Liver (tissue), 9 donors: ENCODE data around the gene RIT2. TPM values are rescaled to one million over a fixed set of nuclear protein-coding genes. Genes with fewer than 3 reads are reported as not detected.

ENCODE experiments used
- DNase-seq: peaks from one replicate; pipeline ENCODE4 v3.0.0-alpha.2; 2017; ENCODE audit warnings: low spot score
- H3K27ac ChIP-seq, 2 donors: one replicate each; pipeline ENCODE4 v1.7.0; 2013; ENCODE audit warnings: inconsistent platforms in 2 of 2, low read length in 2 of 2, control low read depth in 1 of 2, low read depth in 1 of 2, mild to moderate bottlenecking in 1 of 2
- H3K27me3 ChIP-seq, 4 donors: one replicate each; pipeline versions ENCODE4 v1.6.1 to v1.7.0; 2013; ENCODE audit warnings: low read length in 3 of 4, inconsistent platforms in 1 of 4, mild to moderate bottlenecking in 1 of 4, moderate library complexity in 1 of 4; ENCODE audit not compliant: control insufficient read depth in 4 of 4, insufficient read depth in 4 of 4
- H3K36me3 ChIP-seq, 4 donors: one replicate each; pipeline versions ENCODE4 v1.6.1 to v1.7.0; 2013; ENCODE audit warnings: low read length in 3 of 4, mild to moderate bottlenecking in 3 of 4, low read depth in 1 of 4, moderate library complexity in 1 of 4; ENCODE audit not compliant: control insufficient read depth in 4 of 4, insufficient read depth in 3 of 4
- H3K4me1 ChIP-seq, 4 donors: one replicate each; pipeline versions ENCODE4 v1.6.1 to v1.7.0; 2013; ENCODE audit warnings: low read length in 3 of 4, mild to moderate bottlenecking in 3 of 4, moderate library complexity in 1 of 4; ENCODE audit not compliant: control insufficient read depth in 4 of 4, insufficient read depth in 4 of 4
- H3K4me3 ChIP-seq, 3 donors: one replicate each; pipeline versions ENCODE4 v1.6.1 to v1.7.0; 2013; ENCODE audit warnings: low read length in 3 of 3, control low read depth in 1 of 3, low read depth in 1 of 3, mild to moderate bottlenecking in 1 of 3
- H3K9ac ChIP-seq, 2 donors: one replicate each; pipeline ENCODE4 v1.7.0; 2013; ENCODE audit warnings: low read length in 2 of 2, mild to moderate bottlenecking in 2 of 2, moderate library complexity in 2 of 2, control low read depth in 1 of 2, low read depth in 1 of 2
- H3K9me3 ChIP-seq, 4 donors: one replicate each; pipeline versions ENCODE4 v1.6.1 to v1.7.0; 2013; ENCODE audit warnings: low read length in 3 of 4; ENCODE audit not compliant: control insufficient read depth in 4 of 4
- ATF3 ChIP-seq: IDR thresholded peaks from 2 replicates; pipeline ENCODE4 v1.6.1; 2016; ENCODE audit warnings: antibody characterized with exemption
- EGR1 ChIP-seq, 2 donors: IDR thresholded peaks; 2 replicates each; pipeline ENCODE4 v1.6.1; 2016 to 2018; ENCODE audit warnings: antibody characterized with exemption in 2 of 2, low read depth in 2 of 2
- FOXA1 ChIP-seq: IDR thresholded peaks from 2 replicates; pipeline ENCODE4 v1.6.1; 2016; ENCODE audit warnings: antibody characterized with exemption
- FOXA2 ChIP-seq: IDR thresholded peaks from 2 replicates; pipeline ENCODE4 v1.6.1; 2016; ENCODE audit warnings: antibody characterized with exemption
- GABPA ChIP-seq, 2 donors: IDR thresholded peaks in 1 of 2; conservative IDR thresholded peaks in 1 of 2; 2 replicates each; pipeline ENCODE4 v1.6.1; 2016; ENCODE audit warnings: antibody characterized with exemption in 2 of 2, mild to moderate bottlenecking in 1 of 2, moderate library complexity in 1 of 2
- HNF4A ChIP-seq, 2 donors: conservative IDR thresholded peaks; 2 replicates each; pipeline ENCODE4 v1.6.1; 2016; ENCODE audit warnings: antibody characterized with exemption in 2 of 2, mild to moderate bottlenecking in 2 of 2
- HNF4G ChIP-seq: IDR thresholded peaks from 2 replicates; pipeline ENCODE4 v1.6.1; 2016; ENCODE audit warnings: antibody characterized with exemption
- JUND ChIP-seq, 2 donors: IDR thresholded peaks; 2 replicates each; pipeline ENCODE4 v1.6.1; 2016; ENCODE audit warnings: antibody characterized with exemption in 2 of 2
- NR2F2 ChIP-seq: IDR thresholded peaks from 2 replicates; pipeline ENCODE4 v1.6.1; 2016; ENCODE audit warnings: antibody characterized with exemption
- RAD21 ChIP-seq, 2 donors: IDR thresholded peaks; 2 replicates each; pipeline ENCODE4 v1.6.1; 2016; ENCODE audit warnings: antibody characterized with exemption in 2 of 2, mild to moderate bottlenecking in 2 of 2
- REST ChIP-seq: IDR thresholded peaks from 2 replicates; pipeline ENCODE4 v1.6.1; 2016; ENCODE audit warnings: antibody characterized with exemption, mild to moderate bottlenecking
- RXRA ChIP-seq, 2 donors: IDR thresholded peaks; 2 replicates each; pipeline ENCODE4 v1.6.1; 2017 to 2018; ENCODE audit warnings: antibody characterized with exemption in 2 of 2, mild to moderate bottlenecking in 1 of 2
- SP1 ChIP-seq: IDR thresholded peaks from 2 replicates; pipeline ENCODE4 v1.6.1; 2018; ENCODE audit warnings: antibody characterized with exemption, mild to moderate bottlenecking
- TAF1 ChIP-seq: conservative IDR thresholded peaks from 2 replicates; pipeline ENCODE4 v1.6.1; 2016; ENCODE audit warnings: antibody characterized with exemption, mild to moderate bottlenecking
- YY1 ChIP-seq: IDR thresholded peaks from 2 replicates; pipeline ENCODE4 v1.6.1; 2016; ENCODE audit warnings: antibody characterized with exemption, mild to moderate bottlenecking
- WGBS: extraction: QIAGEN DNeasy Blood & Tissue Kit; methylation state at CpG from one replicate; pipeline ENCODE4 v1.1.7; 2013; 5-methylcytosine and 5-hydroxymethylcytosine counted together
- polyA plus RNA-seq, 2 donors: library from polyadenylated mRNA; stranded (reverse) in 1 of 2; unstranded in 1 of 2; fragments of 200-250 nt in 1 of 2; fragments of >200 nt in 1 of 2; fragmentation: Nextera tagmentation in 1 of 2; extraction: Ambion mirVana in 1 of 2; gene quantifications; one replicate each; pipeline versions ENCODE4 v1.2.1 to v1.2.3, GENCODE V29; 2013 to 2015
- total RNA-seq, 2 donors: library from RNA; depleted of rRNA; stranded (reverse); fragments of >200 nt; gene quantifications; one replicate each; pipeline ENCODE4 v1.2.3, GENCODE V29; 2014
- TF ChIP-seq, protein P1 (sequence below): fragments of 150-350 bp; IDR thresholded peaks from 2 replicates; pipeline ENCODE4 v1.5.1; 2017; ENCODE audit warnings: improper control_type of control experiment, low read depth, low read length; ENCODE audit not compliant: missing input control
- TF ChIP-seq, protein P2 (sequence below): IDR thresholded peaks from 2 replicates; pipeline ENCODE4 v1.6.1; 2016; ENCODE audit warnings: antibody characterized with exemption
- TF ChIP-seq, protein P3 (sequence below): IDR thresholded peaks from 2 replicates; pipeline ENCODE4 v1.6.1; 2016; ENCODE audit warnings: antibody characterized with exemption
- donor health status: healthy.
- donor health status: healthy.
- donor health status: healthy.
- donor health status: healthy.
- donor health status: healthy.

Gene RIT2
- total and polyA plus RNA-seq, 4 donors = not detected

GRCh38 chr18:43061816-43062215, 53.7 kb downstream of the RIT2 start:
- WGBS = 86% methylated on average over 6 of the region's 6 CpGs

More at GRCh38 chr18:43061816-43062215, 53.7 kb downstream of the RIT2 start:
- TF ChIP-seq RXRA (IDR thresholded peaks at IDR 0.05) = no peak
- TF ChIP-seq REST = no peak
- no peak for TF ChIP-seq GABPA (IDR thresholded peaks at IDR 0.05 in 1 of 2, conservative IDR thresholded peaks at IDR 0.05 in 1 of 2)
- no peak for TF ChIP-seq YY1
- TF ChIP-seq HNF4A (conservative IDR thresholded peaks at IDR 0.05) = no peak
- TF ChIP-seq TAF1 = no peak
- no peak for TF ChIP-seq HNF4G
- TF ChIP-seq, protein P1, sequence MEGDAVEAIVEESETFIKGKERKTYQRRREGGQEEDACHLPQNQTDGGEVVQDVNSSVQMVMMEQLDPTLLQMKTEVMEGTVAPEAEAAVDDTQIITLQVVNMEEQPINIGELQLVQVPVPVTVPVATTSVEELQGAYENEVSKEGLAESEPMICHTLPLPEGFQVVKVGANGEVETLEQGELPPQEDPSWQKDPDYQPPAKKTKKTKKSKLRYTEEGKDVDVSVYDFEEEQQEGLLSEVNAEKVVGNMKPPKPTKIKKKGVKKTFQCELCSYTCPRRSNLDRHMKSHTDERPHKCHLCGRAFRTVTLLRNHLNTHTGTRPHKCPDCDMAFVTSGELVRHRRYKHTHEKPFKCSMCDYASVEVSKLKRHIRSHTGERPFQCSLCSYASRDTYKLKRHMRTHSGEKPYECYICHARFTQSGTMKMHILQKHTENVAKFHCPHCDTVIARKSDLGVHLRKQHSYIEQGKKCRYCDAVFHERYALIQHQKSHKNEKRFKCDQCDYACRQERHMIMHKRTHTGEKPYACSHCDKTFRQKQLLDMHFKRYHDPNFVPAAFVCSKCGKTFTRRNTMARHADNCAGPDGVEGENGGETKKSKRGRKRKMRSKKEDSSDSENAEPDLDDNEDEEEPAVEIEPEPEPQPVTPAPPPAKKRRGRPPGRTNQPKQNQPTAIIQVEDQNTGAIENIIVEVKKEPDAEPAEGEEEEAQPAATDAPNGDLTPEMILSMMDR = no peak
- no peak for TF ChIP-seq RAD21 (IDR thresholded peaks at IDR 0.05)
- TF ChIP-seq FOXA1 = no peak
- TF ChIP-seq FOXA2 = no peak
- no peak for TF ChIP-seq SP1
- TF ChIP-seq, protein P2, sequence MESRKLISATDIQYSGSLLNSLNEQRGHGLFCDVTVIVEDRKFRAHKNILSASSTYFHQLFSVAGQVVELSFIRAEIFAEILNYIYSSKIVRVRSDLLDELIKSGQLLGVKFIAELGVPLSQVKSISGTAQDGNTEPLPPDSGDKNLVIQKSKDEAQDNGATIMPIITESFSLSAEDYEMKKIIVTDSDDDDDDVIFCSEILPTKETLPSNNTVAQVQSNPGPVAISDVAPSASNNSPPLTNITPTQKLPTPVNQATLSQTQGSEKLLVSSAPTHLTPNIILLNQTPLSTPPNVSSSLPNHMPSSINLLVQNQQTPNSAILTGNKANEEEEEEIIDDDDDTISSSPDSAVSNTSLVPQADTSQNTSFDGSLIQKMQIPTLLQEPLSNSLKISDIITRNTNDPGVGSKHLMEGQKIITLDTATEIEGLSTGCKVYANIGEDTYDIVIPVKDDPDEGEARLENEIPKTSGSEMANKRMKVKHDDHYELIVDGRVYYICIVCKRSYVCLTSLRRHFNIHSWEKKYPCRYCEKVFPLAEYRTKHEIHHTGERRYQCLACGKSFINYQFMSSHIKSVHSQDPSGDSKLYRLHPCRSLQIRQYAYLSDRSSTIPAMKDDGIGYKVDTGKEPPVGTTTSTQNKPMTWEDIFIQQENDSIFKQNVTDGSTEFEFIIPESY = no peak
- TF ChIP-seq JUND (IDR thresholded peaks at IDR 0.05) = no peak
- no peak for TF ChIP-seq EGR1 (IDR thresholded peaks at IDR 0.05; ENCODE audit: low read depth in 2 of 2)
- TF ChIP-seq NR2F2 = no peak
- TF ChIP-seq, protein P3, sequence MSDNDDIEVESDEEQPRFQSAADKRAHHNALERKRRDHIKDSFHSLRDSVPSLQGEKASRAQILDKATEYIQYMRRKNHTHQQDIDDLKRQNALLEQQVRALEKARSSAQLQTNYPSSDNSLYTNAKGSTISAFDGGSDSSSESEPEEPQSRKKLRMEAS = no peak
- no peak for TF ChIP-seq ATF3
- Histone ChIP-seq H3K27ac (no peak overlapping the region), H3K9me3 (no peaks in the 10 kb centered on the region), H3K4me3 (no peak overlapping the region), H3K9ac (no peak overlapping the region), H3K4me1 (peaks cover 0 to 5% (median 1%) of the 10 kb centered on the region in 4 donors), H3K36me3 (no peaks in the 10 kb centered on the region), H3K27me3 (no peaks in the 10 kb centered on the region)
- no peak for DNase-seq
